GM18867 (cell line): ENCODE results near the gene HCRTR2.
"Not testable (repeated sequence)": the region's sequence is repeated elsewhere in the genome, so short reads cannot be mapped to it uniquely, and the experiment has no call there.

Source experiments
- ATAC-seq: cut with Tn5 transposase; IDR thresholded peaks from one replicate; pipeline ENCODE4 v1.9.1; 2021; ENCODE audit warnings: mild to moderate bottlenecking, moderate library complexity; ENCODE audit not compliant: unreplicated experiment

Gene HCRTR2

DNA sequence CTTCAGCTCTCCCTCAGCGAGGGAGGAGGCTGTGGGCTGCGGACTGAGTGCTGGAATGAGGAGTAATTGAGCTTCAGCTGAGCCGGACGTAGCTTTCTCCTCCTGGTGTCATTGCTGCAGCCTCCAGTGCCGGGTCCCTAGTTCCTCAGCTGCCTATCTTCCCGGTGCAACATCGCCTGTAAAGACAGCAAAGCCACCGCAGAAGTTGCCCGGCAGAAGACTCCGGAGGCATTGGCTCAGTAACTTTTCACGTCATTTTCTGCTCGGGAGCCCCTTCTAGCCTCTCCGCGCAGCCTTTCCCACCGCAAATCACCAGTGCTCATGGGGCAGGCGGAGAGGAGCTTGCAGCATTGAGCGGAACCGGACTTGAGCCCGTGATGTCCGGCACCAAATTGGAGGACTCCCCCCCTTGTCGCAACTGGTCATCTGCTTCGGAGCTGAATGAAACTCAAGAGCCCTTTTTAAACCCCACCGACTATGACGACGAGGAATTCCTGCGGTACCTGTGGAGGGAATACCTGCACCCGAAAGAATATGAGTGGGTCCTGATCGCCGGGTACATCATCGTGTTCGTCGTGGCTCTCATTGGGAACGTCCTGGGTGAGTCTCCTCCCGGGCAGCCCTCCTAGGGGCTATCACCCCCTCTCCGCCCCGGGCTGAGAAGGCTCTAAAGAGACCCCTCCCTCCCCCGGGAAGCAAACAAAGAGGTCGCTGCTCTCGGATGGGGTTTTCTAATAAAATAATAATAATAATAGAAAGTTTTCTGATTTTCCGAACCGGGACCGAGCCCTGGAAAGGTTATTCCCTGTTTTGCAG, at the start of gene HCRTR2:
TSS of gene HCRTR2 (plus strand) at position 305 of the 816 bp plus-strand sequence. CDS start at position 378, 73 bp downstream.
- ATAC-seq, result no peak

DNA sequence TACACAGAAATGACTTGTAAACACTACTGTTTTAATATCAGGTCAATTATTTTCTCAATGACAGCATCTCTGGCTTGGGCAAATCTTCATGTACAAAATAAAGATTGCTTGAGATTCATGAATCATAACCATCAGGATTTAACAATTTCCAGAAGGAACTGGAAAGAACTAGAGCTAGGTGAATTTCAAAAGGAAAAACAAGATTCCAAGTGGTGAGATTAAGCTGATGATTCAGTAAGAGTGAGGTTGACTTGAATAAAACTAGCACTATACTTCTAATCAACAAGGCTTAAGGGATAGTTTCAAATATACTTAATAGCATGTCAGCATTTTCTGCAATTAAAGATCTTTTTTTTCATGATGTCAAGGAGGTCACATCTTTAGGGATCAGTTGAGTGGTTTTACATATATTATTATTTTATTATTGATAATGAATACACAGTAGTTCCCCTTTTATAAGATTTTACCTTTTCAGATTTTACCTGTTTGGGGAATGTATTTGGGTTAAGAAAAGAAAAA, 43.5 kb upstream of the HCRTR2 start:
- no peak for ATAC-seq

DNA sequence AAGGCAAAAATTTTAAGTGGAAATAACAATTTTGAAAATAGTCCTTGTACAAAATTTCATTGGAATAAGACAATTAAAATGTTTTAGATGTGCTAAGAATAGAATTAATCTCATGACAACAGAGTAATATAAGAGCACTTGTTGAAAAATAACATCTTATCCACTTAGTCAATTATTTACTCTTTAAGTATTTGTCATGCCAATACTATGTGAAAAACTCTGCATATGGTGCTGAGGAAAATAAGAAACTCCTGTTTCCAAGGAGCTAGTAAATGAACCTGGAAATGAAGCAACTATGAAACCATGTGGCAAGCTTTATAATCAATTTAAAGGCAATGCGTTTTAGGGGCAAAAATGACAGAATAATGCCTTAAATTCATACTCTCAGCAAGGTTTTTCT, 42.7 kb upstream of the HCRTR2 start:
- no peak for ATAC-seq

DNA sequence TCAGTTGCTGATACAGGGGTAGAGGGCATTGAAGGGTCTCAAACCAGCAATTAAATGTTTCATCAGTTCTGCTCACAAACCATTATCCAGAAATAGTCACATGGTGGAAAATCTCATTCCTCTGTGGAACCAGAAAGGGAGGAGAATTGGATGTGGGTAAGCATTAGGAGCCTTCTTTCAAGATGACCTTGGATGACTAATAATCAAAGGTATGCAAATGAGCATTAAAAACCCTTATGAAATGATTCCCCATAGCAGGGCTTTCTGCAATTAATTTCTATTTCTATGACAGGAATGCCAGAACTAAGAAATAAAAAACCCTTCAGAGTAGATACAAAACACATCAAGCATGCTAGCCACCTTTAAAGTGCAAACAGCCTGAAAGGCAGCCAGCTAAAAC, 37.4 kb upstream of the HCRTR2 start:
- no peak for ATAC-seq

- no peak for ATAC-seq
Measured at GRCh38 chr6:55137929-55138693, 36.2 kb upstream of the HCRTR2 start.

GRCh38 chr6:55141611-55142010, 32.7 kb upstream of the HCRTR2 start:
- ATAC-seq, result no peak

GRCh38 chr6:55142610-55143009, 31.7 kb upstream of the HCRTR2 start:
- ATAC-seq, result no peak

DNA sequence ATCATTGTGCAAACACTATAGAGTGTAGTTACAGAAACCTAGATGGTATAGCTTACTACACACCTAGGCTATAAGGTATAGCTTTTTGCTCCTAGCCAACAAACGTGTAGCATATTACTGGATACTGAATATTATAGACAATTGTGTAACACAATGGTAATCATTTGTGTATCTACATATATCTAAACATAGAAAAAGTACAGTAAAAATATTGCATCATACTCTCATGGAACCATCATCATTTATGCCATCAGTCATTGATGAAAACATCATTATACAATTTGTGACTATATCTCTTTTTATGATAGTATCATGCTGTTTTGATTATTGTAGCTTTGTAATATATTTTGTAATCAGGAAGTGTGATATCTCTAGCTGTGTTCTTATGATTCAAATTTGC, 21.0 kb upstream of the HCRTR2 start:
- ATAC-seq, result no peak

- not testable (repeated sequence) for ATAC-seq
Measured at GRCh38 chr6:55158784-55159183, 15.5 kb upstream of the HCRTR2 start.

DNA sequence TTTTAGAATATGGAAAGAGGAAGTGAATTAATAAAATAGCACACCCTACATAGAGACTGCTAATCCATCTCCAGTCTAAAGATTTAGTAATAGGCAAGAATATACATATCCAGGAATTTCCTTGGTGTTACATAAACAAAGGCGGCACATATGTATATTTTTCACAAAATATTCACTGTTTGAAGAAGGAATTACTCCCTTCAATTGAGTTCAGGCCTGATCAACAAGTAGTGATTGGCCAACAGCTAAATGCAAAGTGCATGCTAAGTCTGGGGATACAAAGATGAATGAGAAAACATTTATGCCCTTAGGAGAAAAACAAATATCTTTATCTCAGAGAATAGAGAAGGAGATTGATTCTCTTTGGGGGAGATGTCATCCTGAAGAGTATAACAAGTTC, 6.5 kb upstream of the HCRTR2 start:
- no peak for ATAC-seq

DNA sequence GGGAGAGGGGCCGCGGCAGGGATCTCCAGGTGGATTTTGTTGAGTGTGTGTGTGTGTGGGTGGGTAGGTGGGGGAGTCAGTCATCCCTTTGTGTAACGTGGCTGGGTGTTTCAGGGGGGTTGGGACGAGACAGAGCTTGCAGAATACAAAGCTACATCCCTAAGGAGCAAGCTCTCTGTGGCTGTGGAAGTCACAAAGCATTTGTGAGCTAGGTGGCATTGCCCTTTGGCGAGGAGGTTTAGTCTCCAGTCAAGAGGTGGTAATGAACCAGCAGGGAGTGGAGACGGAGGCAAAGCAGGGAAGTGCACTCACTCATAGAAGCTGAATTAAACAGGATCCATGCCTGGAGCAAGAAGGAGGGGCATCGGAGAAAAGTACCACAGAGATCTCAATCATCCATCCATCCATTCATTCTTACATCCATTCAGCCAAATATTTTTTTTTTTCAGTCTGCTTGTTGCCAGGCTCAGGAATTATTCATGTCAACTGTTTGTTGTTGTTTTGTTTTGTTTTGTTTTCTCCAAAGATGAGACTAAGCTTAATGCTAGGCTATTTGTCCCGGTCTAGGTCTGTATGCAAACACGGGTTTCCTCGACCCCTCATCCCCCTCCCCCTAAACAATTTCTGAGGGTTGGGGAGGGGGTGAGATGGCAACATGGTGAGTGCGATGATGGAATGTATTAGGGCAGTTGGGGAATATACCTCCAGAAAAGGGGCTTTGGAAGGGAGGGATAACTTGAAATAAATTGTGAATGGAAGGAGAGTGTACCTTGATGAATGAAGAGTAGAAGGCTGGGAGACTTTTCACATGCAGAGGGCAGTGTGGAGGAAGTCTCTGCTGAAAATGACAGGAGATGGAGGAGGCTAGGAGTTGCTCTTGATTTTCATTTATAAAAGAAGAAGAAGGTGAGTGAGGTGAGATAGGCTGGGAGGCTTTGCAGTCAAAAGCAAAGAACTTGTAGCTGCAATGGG, 1.0 kb downstream of the HCRTR2 start:
- ATAC-seq, result no peak

DNA sequence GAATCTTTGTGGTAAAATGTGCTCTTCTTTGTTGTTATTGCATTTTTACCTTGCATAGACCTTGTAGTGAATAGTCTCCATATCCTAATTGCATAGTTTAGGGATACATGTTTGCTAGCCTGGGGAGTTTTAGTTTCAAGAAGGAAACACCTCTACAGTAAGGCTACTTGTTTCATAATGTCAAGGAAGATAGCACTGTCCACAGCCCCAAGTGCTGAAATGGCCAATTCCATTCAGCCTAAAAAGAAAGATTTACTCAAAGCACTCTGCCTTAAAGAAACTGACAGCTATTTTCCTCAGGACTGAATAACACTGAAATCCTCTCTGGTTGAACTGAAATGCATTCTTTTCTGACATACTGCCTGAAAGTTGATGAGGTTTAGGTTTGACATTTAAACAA, 2.6 kb downstream of the HCRTR2 start:
- no peak for ATAC-seq

DNA sequence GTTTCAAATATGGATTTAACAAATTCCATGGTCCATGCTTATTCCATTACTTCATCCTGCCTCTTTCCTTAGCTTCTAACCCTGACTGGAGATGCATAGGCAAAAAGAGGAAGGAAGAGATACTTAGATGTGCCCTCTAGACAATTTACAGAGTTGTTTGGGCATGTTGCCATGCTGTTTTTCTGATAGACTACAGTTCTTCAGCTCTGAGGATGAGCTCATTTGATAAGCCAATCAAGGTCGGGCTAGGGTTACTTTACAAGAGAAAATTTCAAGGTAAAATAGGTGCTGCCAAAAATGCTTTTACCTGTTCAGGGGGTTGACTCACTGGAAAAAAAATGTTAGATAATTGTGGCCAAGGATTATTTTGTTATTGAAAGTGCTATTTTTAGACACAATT, 5.9 kb downstream of the HCRTR2 start:
- no peak for ATAC-seq

GRCh38 chr6:55182016-55182650, 7.8 kb downstream of the HCRTR2 start:
- ATAC-seq, result no peak

DNA sequence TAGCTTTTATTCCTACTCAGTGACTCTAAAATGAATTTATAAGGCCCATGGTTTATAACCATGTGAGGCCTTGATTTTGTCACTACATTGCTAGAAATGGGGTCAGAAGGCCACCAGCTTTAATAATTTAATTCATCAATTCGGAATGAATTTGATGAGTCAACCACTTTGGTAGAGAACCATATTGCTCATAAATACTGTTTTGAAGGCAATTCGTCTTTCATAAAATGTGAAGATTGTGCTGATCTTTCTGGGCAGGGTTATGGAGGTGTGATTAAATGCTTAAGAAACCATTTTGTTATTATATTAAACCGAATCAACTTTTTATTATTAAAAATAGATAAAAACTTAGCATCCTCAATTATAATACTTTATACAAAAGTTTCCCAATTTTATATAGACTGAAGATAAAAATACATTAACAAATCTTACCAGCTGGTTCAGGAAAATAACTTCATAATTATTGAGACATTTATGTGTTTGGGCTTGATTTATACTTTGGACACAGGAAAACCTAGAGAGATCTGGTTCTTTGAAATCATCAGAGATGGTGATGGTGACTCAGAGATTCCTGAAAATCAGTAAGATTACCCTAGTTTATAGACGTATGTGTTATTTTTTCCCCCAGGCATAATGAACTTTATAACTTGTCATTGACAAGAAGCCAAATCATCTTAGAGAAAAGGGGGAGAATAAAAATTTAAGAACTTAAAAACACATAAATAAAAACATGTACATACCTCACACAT, 10.6 kb downstream of the HCRTR2 start:
- ATAC-seq, result no peak

GRCh38 chr6:55198715-55199114, 24.4 kb downstream of the HCRTR2 start:
- no peak for ATAC-seq

DNA sequence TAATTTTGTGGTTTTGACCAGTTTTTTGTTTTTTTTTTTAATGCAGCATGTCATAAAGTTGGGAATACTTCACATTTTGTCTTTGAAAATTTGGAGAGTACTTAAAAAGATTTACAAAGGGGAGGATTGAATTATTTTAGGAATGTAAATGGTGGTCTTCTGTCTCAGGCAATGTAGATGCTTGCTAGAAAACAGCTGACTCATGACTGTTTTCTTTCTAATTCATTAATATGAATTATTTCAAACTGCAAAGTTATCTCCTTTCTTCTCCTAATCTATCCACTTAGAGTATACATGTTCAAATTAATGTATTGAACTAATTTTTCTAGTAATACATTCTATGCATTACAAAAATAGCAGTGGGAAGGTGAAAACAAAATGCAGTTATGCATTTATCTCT, 24.9 kb downstream of the HCRTR2 start:
- no peak for ATAC-seq

DNA sequence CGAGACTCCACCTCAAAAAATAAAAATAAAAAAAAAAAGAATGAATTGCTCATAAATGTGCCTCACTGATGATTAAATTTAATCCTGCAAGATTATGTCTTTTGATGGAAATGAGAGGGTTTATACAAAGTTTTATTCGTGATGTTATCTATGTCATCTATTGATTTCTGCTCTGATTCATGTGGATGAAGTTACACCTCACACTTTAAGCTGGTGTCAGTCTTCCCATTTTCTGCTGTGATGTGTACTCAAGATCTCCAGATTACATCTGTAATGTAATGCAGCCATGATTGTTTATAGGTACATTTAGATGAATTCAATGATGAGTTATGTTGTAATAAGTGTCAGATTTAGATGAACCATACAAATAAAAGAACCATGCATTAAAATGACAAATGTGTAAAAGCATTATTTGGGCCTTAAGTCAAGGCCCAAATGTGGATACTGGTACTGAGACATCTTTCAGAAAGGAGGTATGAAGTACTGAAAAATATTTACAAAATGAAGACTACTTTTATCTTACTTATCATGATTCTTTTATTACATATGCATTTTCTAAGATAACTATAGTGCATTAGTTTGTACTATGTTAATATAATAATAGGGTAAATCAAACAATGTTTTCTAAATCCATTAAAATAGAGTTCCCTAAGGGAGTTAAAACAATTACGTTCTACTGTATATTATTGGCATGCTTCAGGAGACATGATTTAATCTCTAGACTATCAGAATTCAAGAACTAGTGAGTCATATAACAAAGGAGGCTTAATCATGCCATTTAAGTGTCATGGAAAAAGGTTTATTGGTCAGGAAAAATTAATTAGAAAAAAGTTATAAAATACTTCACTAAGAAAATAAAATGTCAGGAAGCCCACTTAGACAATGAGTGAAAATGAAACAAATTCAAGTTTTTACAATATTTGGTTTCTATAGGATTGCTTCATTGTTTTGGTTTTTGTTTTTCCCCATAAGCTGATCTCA, 34.5 kb downstream of the HCRTR2 start:
- no peak for ATAC-seq
